Mesenchymal stem cell (in vitro differentiated cells and primary cell): Measurements from ENCODE around the gene POTEG.
"Not testable (repeated sequence)": the region's sequence is repeated elsewhere in the genome, so short reads cannot be mapped to it uniquely, and the experiment has no call there.

ENCODE experiments used
- DNase-seq: peaks from one replicate; pipeline ENCODE4 v3.0.0-alpha.2; 2013
- H2AFZ ChIP-seq: one replicate; pipeline ENCODE4 v1.6.1; 2013; ENCODE audit warnings: low read depth, mild to moderate bottlenecking, control low read depth, inconsistent platforms, low read length, moderate library complexity
- H2AK5ac ChIP-seq: 2 replicates; pipeline ENCODE4 v1.6.1; 2013; ENCODE audit warnings: low read length, moderate library complexity, mild to moderate bottlenecking, inconsistent platforms; ENCODE audit not compliant: severe bottlenecking
- H2BK120ac ChIP-seq: one replicate; pipeline ENCODE4 v1.6.1; 2013; ENCODE audit warnings: low read depth, mild to moderate bottlenecking, inconsistent platforms, low read length, moderate library complexity
- H2BK12ac ChIP-seq, 2 experiments: one replicate each; pipeline ENCODE4 v1.6.1; 2013; ENCODE audit warnings: inconsistent platforms in 2 of 2, low read length in 2 of 2, mild to moderate bottlenecking in 2 of 2, moderate library complexity in 2 of 2, control low read depth in 1 of 2
- H2BK15ac ChIP-seq: one replicate; pipeline ENCODE4 v1.6.1; 2013; ENCODE audit warnings: mild to moderate bottlenecking, low read depth, inconsistent platforms; ENCODE audit not compliant: poor library complexity, severe bottlenecking
- H2BK5ac ChIP-seq: 2 replicates; pipeline ENCODE4 v1.6.1; 2013; ENCODE audit warnings: low read depth, mild to moderate bottlenecking, low read length, control low read depth, inconsistent platforms; ENCODE audit not compliant: poor library complexity, severe bottlenecking
- H3K14ac ChIP-seq, 2 experiments: one replicate each; pipeline ENCODE4 v1.6.1; 2013; ENCODE audit warnings: inconsistent platforms in 2 of 2, low read length in 2 of 2, control low read depth in 1 of 2, mild to moderate bottlenecking in 1 of 2, moderate library complexity in 1 of 2
- H3K18ac ChIP-seq, 2 experiments: one replicate each; pipeline ENCODE4 v1.6.1; 2013; ENCODE audit warnings: inconsistent platforms in 2 of 2, low read length in 2 of 2, control low read depth in 1 of 2, low read depth in 1 of 2, mild to moderate bottlenecking in 1 of 2
- H3K23ac ChIP-seq, 2 experiments: one replicate each; pipeline ENCODE4 v1.6.1; 2013; ENCODE audit warnings: inconsistent platforms in 2 of 2, low read length in 2 of 2, mild to moderate bottlenecking in 2 of 2, moderate library complexity in 2 of 2, control low read depth in 1 of 2
- H3K27ac ChIP-seq: 2 replicates; pipeline ENCODE4 v1.5.1; 2013; ENCODE audit warnings: mild to moderate bottlenecking, moderate library complexity, low read length, control low read depth, inconsistent platforms; ENCODE audit not compliant: poor library complexity, severe bottlenecking
- H3K27me3 ChIP-seq, 2 experiments: 2 replicates each; pipeline versions ENCODE4 v1.6.1 to v1.7.0; 2013; ENCODE audit warnings: low read length in 2 of 2, mild to moderate bottlenecking in 2 of 2, moderate library complexity in 2 of 2, control low read depth in 1 of 2, inconsistent platforms in 1 of 2; ENCODE audit not compliant: control insufficient read depth in 1 of 2, insufficient read depth in 1 of 2
- H3K36me3 ChIP-seq, 2 experiments: 2 replicates each; pipeline versions ENCODE4 v1.6.1 to v1.7.0; 2013; ENCODE audit warnings: low read length in 2 of 2, control low read depth in 1 of 2, inconsistent platforms in 1 of 2, low read depth in 1 of 2, mild to moderate bottlenecking in 1 of 2; ENCODE audit not compliant: insufficient read depth in 2 of 2, control insufficient read depth in 1 of 2
- H3K4ac ChIP-seq, 2 experiments: one replicate each; pipeline ENCODE4 v1.6.1; 2013; ENCODE audit warnings: inconsistent platforms in 2 of 2, low read length in 2 of 2, mild to moderate bottlenecking in 2 of 2, moderate library complexity in 2 of 2, control low read depth in 1 of 2, low read depth in 1 of 2
- H3K4me1 ChIP-seq: 2 replicates; pipeline ENCODE4 v1.6.1; 2013; ENCODE audit warnings: low read depth, low read length, control low read depth; ENCODE audit not compliant: control insufficient read depth, insufficient read depth
- H3K4me2 ChIP-seq: 2 replicates; pipeline ENCODE4 v1.6.1; 2013; ENCODE audit warnings: low read length, mild to moderate bottlenecking, inconsistent platforms; ENCODE audit not compliant: poor library complexity, severe bottlenecking
- H3K4me3 ChIP-seq, 2 experiments: 2 replicates each; pipeline versions ENCODE4 v1.5.1 to v1.7.0; 2013; ENCODE audit warnings: low read length in 2 of 2, mild to moderate bottlenecking in 2 of 2, control low read depth in 1 of 2, low read depth in 1 of 2; ENCODE audit not compliant: insufficient read depth in 1 of 2
- H3K79me1 ChIP-seq: replicated peaks from 2 replicates; pipeline ENCODE4 v1.6.1; 2013; ENCODE audit warnings: mild to moderate bottlenecking, control low read depth, low read length, inconsistent platforms; ENCODE audit not compliant: poor library complexity, severe bottlenecking
- H3K9ac ChIP-seq: 2 replicates; pipeline ENCODE4 v1.7.0; 2013; ENCODE audit warnings: mild to moderate bottlenecking, low read length, moderate library complexity
- H3K9me3 ChIP-seq: 2 replicates; pipeline ENCODE4 v1.7.0; 2013; ENCODE audit warnings: mild to moderate bottlenecking, low read length; ENCODE audit not compliant: control insufficient read depth
- H4K8ac ChIP-seq: one replicate; pipeline ENCODE4 v1.6.1; 2013; ENCODE audit warnings: inconsistent platforms, mild to moderate bottlenecking, low read length, moderate library complexity
- H4K91ac ChIP-seq: one replicate; pipeline ENCODE4 v1.6.1; 2013; ENCODE audit warnings: mild to moderate bottlenecking, low read length, inconsistent platforms
- WGBS: methylation state at CpG from one replicate; pipeline ENCODE4 v1.1.7; 2013; ENCODE audit warnings: mixed read lengths; 5-methylcytosine and 5-hydroxymethylcytosine counted together

Gene POTEG

GRCh38 chr14:19445761-19446160 is 11.6 kb upstream of the POTEG start:
- H2BK15ac ChIP-seq, H2BK5ac ChIP-seq, DNase-seq, H3K4ac ChIP-seq, H2BK12ac ChIP-seq, H2AFZ ChIP-seq, H3K9me3 ChIP-seq, H3K79me1 ChIP-seq, H3K18ac ChIP-seq, H2BK120ac ChIP-seq, H2AK5ac ChIP-seq, H3K36me3 ChIP-seq, H3K4me2 ChIP-seq, H3K14ac ChIP-seq, H3K4me3 ChIP-seq, H3K27me3 ChIP-seq, H3K9ac ChIP-seq, H4K91ac ChIP-seq, H4K8ac ChIP-seq, H3K27ac ChIP-seq, H3K4me1 ChIP-seq, H3K23ac ChIP-seq: not testable (repeated sequence)
- 67% methylated on average over 1 of the region's 6 CpGs for WGBS

DNA sequence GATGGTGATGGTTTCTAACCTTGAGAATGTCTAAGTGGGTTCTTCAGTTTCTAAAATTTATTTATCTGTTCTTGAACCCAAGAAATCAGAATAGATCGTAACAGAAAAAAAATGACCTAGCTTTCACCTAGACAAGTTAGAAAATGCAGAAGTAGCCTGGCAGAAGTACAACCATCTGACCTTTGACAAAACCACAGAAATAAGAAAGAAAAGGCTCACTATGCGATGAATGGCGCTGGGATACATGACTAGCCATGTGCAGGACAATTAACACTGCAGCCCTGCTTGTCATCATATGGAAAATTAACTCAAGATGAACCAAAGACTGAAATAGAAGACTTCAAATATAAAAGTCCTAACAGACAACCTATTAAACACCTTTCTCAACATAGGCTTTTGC is 5.7 kb upstream of the POTEG start:
- H3K23ac ChIP-seq, H3K79me1 ChIP-seq, H3K27me3 ChIP-seq, H2BK120ac ChIP-seq, H2AK5ac ChIP-seq, H3K9me3 ChIP-seq, H3K4me2 ChIP-seq, H3K36me3 ChIP-seq, H3K9ac ChIP-seq, H4K8ac ChIP-seq, H3K4ac ChIP-seq, DNase-seq, H3K14ac ChIP-seq, H3K4me1 ChIP-seq, H2BK15ac ChIP-seq, H3K18ac ChIP-seq, H2BK5ac ChIP-seq, H2AFZ ChIP-seq, H2BK12ac ChIP-seq, H3K27ac ChIP-seq, H4K91ac ChIP-seq, H3K4me3 ChIP-seq: not testable (repeated sequence)
- WGBS: no CpG with 5 or more reads among the region's 3 CpGs

DNA sequence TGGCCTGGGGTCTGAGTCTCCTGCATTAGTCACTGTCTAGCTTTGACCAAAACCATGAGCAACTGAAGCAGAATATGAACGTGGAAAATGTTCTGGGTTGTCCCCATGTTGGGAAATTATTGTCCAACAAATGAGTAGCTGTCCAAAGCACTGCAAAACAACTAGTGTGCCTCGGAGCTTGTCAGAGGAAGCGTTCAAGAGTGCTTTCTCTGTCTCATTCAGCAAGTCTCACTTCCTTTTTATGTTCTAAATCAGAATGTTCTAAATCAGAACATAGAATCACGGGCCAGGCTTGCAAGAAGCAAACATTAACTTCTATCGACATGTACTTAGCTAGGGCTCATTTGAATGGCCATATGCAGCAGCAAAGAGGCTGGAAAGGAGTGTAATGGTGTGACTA is 5.1 kb upstream of the POTEG start:
- H3K9me3 ChIP-seq, H2BK5ac ChIP-seq, H3K23ac ChIP-seq, H3K4me1 ChIP-seq, H4K8ac ChIP-seq, H2BK120ac ChIP-seq, H4K91ac ChIP-seq, H2AFZ ChIP-seq, H3K36me3 ChIP-seq, H3K79me1 ChIP-seq, H3K4ac ChIP-seq, H3K9ac ChIP-seq, H3K27ac ChIP-seq, H2BK12ac ChIP-seq, H2BK15ac ChIP-seq, H3K14ac ChIP-seq, H3K27me3 ChIP-seq, H2AK5ac ChIP-seq, H3K4me3 ChIP-seq, H3K4me2 ChIP-seq, DNase-seq, H3K18ac ChIP-seq: not testable (repeated sequence)
- no CpG with 5 or more reads among the region's 5 CpGs for WGBS

- not testable (repeated sequence) for H3K18ac ChIP-seq, H4K8ac ChIP-seq, H2AFZ ChIP-seq, H3K4me1 ChIP-seq, H2BK120ac ChIP-seq, H3K23ac ChIP-seq, H2BK15ac ChIP-seq, H3K27me3 ChIP-seq, DNase-seq, H2AK5ac ChIP-seq, H3K27ac ChIP-seq, H2BK5ac ChIP-seq, H3K4me2 ChIP-seq, H2BK12ac ChIP-seq, H3K4me3 ChIP-seq, H4K91ac ChIP-seq, H3K14ac ChIP-seq, H3K4ac ChIP-seq, H3K36me3 ChIP-seq, H3K9ac ChIP-seq, H3K9me3 ChIP-seq, H3K79me1 ChIP-seq
- WGBS: no CpG with 5 or more reads among the region's 1 CpG
Measured at GRCh38 chr14:19437126-19437443, 2.9 kb upstream of the POTEG start.
